ENCODE measurements around the gene FMO3. TPM values are rescaled to one million over a fixed set of nuclear protein-coding genes. Genes with fewer than 3 reads are reported as not detected.

FMO3 gene
- total RNA-seq, 1 experiment from 2014 or later: not detected

DNA sequence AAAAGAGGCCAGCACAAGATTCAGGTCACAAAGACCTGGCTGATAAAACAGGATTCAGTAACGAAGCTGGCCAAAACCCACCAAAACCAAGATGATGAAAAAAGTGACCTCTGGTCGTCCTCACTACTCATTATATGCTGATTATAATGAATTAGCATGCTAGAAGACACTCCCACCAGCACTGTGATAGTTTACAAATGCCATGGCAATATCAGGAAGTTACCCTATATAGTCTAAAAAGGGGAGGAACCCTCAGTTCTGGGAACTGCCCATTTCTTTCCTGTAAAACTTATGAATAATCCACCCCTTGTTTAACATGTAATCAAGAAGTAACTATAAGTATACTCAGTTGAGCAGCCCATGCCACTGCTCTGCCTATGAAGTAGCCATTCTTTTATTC is 68.4 kb downstream of the FMO3 start:
- Histone ChIP-seq H3K4me3 (ENCODE audit: insufficient read depth, low read depth, low read length) (no peak overlapping the region), H3K27me3 (ENCODE audit: control insufficient read depth, insufficient read depth, low read length) (no peaks in the 10 kb centered on the region), H3K36me3 (replicated peaks; ENCODE audit: control insufficient read depth, insufficient read depth, low read length) (no peaks in the 10 kb centered on the region)
- DNase-seq: no peak

DNA sequence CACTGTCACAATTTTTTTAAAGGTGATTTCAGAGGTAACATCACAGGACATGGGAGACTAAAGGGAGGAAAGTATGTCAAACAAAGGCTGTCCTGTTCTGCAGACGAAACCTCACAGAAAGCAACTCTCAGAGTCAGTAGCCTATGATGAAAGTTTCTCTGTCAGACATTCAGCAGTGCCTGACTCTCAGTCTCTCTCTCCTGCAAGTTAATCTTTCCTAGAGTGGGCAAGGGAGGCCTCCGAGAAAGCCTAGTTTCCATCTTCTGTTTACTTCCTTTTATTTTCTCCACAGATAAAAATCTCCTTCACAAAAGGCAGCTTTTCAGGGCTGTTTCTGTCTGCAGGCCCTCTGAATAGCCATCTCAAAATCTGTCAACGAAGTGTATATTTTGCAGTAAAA is 69.5 kb downstream of the FMO3 start:
- Histone ChIP-seq H3K27me3 (ENCODE audit: control insufficient read depth, insufficient read depth, low read length) (no peaks in the 10 kb centered on the region), H3K4me3 (ENCODE audit: insufficient read depth, low read depth, low read length) (no peak overlapping the region), H3K36me3 (replicated peaks; ENCODE audit: control insufficient read depth, insufficient read depth, low read length) (no peaks in the 10 kb centered on the region)
- no peak for DNase-seq

DNA sequence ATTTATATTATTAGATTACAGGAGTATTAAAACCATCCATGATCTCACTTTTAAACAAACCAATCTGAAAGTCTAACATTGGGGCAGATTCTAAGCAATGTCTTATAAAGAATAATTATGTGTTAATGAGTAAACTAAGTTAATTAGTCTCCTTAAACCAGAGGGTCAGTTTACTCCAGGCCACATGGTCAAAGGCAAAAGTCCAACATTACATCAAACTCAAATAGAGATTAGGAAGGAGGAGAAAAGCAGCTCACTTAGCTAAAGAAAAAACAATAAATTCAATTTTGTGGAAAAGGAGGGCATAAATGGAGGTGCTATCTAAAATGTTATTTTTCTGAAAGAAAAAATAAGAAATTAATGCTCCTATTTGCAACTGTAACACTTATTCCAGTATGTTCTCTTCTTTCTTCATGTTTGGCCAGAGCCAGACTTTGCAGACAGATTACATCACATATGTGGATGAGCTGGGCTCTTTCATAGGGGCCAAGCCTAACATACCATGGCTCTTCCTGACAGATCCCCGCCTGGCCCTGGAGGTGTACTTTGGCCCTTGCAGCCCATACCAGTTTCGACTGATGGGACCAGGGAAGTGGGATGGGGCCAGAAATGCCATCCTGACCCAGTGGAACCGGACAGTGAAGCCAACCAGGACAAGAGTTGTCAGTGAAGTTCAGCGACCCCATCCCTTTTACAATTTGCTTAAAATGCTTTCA is 70.1 kb downstream of the FMO3 start:
- DNase-seq: peak; percentile 11
- Histone ChIP-seq H3K4me3 (ENCODE audit: insufficient read depth, low read depth, low read length) (no peak overlapping the region), H3K27me3 (ENCODE audit: control insufficient read depth, insufficient read depth, low read length) (no peaks in the 10 kb centered on the region), H3K36me3 (replicated peaks; ENCODE audit: control insufficient read depth, insufficient read depth, low read length) (no peaks in the 10 kb centered on the region)

DNA sequence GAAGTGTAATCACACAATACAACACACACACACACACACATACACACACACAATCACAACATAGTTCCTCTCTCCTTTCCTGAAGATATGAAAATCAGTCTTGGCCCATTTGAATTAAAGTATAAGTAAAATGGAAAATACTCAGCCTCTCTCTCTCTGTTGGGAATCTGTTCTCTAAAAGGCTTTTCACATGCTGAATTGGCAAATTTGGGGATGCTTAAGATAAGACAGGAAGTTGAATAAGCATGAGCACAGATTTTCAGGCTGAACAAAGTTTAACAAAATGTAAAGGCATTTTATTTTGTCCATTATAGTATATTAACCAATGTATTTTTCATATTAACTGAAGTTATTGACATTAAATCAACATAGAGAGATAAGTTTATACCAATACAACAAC is 70.7 kb downstream of the FMO3 start:
- Histone ChIP-seq H3K27me3 (ENCODE audit: control insufficient read depth, insufficient read depth, low read length) (no peaks in the 10 kb centered on the region), H3K36me3 (replicated peaks; ENCODE audit: control insufficient read depth, insufficient read depth, low read length) (no peaks in the 10 kb centered on the region), H3K4me3 (ENCODE audit: insufficient read depth, low read depth, low read length) (no peak overlapping the region)
- DNase-seq: no peak

DNA sequence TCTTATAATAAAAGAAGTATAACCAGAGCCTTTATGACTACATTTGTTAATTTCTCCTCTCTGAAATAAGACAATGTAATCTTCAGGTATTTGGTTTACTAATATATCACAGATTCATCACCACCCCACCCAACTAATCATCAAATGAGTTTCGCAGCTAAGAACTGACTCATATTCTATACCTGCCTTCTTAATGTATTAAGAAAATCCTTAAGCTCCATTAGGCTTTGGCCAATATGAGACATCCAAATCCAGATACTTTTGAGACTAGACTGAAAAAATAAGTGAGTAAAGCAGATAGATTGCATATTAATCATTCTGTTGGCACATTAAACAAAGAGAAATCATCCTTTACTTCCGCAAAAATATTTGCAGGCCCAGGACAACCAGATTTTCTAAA is 75.7 kb downstream of the FMO3 start:
- Histone ChIP-seq H3K27me3 (ENCODE audit: control insufficient read depth, insufficient read depth, low read length) (no peaks in the 10 kb centered on the region), H3K4me3 (ENCODE audit: insufficient read depth, low read depth, low read length) (no peak overlapping the region), H3K36me3 (replicated peaks; ENCODE audit: control insufficient read depth, insufficient read depth, low read length) (no peaks in the 10 kb centered on the region)
- DNase-seq: no peak

Other genes starting within 250 kb of the FMO3 start
- gene MROH9, start 155.4 kb upstream of the FMO3 start, total RNA-seq (2014; rRNA removed; shearing (Covaris generic)): not detected in 2 replicates
- 0.03 TPM in 1 of 2 replicates, not detected in the other for gene FMO2, start 94.4 kb downstream of the FMO3 start, total RNA-seq (2014; rRNA removed; shearing (Covaris generic))
- not detected in 2 replicates for gene FMO1, start 157.6 kb downstream of the FMO3 start, total RNA-seq (2014; rRNA removed; shearing (Covaris generic))
- 1.7 and 2.6 TPM in 2 replicates for gene FMO4, start 223.3 kb downstream of the FMO3 start, total RNA-seq (2014; rRNA removed; shearing (Covaris generic))

All from H7 (cell line).